Medulla oblongata (tissue), 1 donor: ENCODE results near the gene TBC1D9B.

Source experiments
- DNase-seq: peaks from one replicate; pipeline ENCODE4 v3.0.0-alpha.2; 2015; ENCODE audit errors: extremely low spot score

The TBC1D9B gene

DNA sequence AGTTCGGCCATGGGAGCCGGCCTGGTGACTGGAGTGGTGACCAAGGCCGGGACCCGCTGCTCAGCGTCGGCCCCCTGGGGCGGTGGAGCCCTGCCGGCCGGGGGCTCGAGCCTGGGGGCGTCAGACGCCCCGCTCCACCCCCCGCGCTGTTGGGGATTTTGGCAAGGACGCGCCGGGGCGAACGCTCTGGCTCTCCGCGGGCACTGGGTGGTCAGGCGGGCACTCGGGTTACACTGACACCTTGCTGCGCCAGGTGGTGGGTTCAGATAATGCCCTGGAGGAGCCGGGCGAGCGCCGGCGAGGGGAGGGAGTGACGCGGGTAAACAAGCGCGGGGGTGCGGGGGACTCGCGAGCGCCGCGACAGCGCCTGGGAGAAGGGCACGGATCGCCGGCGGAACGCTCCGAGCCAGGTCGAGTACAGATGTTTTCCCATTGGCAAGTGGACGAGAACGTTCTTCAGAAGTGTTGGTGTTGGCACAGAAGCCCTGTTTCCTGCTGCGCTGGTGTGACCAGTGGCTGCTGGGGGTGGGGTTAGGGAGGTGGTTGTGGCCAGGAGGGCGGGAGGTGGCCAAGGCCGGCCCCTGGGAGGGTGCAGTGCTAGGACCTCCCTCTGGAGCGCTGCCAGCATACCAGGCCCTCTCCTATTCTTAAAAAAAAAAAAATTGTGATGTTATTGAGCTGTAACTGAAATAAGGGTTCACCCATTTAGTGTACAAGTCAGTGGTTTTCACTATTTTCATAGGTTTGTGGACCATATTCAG, 86.2 kb downstream of the TBC1D9B start:
- DNase-seq, result peak; percentile 95

GRCh38 chr5:179820483-179821297, 87.0 kb downstream of the TBC1D9B start, which contains the start of gene SQSTM1:
SQSTM1 (plus strand) TSS chr5:179820905; CDS start chr5:179820937, 32 bp downstream.
- DNase-seq, result peak; percentile 91

DNA sequence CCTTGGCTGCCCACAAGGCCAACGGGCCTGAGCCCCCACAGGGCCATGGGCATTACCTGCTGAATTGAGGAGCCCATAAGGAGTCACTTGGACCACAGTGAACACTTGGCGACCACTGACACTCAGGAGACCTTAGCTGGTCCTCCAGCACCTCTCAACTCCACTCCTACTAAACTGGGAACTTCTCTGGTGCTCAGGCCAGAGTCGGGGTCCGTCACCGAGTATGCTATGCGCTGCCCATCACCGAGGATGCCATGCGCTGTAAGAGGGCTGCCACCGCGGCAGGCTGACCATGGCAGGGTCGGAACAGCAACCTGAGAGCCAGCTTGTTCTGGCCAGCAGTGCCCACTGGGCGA, 87.6 kb downstream of the TBC1D9B start:
- DNase-seq, result peak; percentile 32

- DNase-seq, result peak; percentile 75
Measured at GRCh38 chr5:179819296-179820126, 88.2 kb downstream of the TBC1D9B start.

DNA sequence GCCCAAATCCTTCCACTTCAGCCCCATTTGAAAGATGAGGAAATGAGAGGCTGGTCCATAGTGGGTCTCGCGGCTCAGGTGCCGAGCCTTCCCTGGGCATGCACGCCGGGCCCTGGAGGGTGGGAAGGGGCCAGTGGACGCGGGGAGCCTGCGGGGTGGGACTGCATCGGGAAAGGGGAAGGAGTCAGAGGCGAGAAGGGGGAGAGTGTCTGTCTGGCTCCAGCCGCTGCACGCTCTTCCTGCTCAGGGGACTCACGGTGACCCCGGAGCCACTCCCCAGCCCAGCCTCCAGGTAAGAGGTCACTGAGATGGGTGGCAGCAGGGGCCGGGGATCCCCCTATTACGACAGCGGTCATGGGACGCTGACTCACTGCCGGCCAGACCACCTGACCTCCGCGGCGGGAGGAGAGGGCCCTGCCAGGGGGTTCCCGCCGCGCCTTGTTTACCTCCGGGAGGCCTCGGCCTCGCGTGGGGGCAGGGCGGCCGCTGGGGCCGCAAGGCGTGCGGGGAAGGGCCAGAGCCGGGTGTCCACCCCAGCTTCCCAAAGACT, 88.9 kb downstream of the TBC1D9B start:
- peak; percentile 97 for DNase-seq

GRCh38 chr5:179817890-179818745, 89.6 kb downstream of the TBC1D9B start:
- no peak for DNase-seq

GRCh38 chr5:179817470-179817840, 90.2 kb downstream of the TBC1D9B start:
- DNase-seq, result no peak

- no peak for DNase-seq
Measured at GRCh38 chr5:179816796-179817469, 90.8 kb downstream of the TBC1D9B start.

- DNase-seq, result no peak
Measured at GRCh38 chr5:179816401-179816795, 91.3 kb downstream of the TBC1D9B start.

- DNase-seq, result no peak
Measured at GRCh38 chr5:179815491-179816249, 92.0 kb downstream of the TBC1D9B start.

DNA sequence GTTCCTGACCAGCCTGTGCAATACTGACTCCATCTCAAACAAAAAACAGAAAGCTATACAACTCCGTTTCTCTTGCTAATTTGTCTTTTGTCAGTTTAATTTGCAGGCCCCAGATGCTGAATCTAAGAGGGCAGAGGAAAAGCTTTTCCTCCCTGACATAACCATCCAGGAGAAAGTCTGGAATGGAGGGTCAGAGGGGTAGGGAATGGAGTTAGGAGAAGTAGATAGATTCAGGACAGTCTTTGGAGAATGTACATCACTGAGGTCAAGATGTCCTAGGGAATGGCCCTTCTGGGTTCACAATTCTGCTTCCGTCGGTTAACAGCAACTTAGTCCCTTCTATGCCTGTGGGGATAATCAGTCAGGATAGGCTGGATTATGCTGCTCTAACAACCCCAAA, 93.6 kb downstream of the TBC1D9B start:
- no peak for DNase-seq

- no peak for DNase-seq
Measured at GRCh38 chr5:179812997-179813607, 94.6 kb downstream of the TBC1D9B start.

DNA sequence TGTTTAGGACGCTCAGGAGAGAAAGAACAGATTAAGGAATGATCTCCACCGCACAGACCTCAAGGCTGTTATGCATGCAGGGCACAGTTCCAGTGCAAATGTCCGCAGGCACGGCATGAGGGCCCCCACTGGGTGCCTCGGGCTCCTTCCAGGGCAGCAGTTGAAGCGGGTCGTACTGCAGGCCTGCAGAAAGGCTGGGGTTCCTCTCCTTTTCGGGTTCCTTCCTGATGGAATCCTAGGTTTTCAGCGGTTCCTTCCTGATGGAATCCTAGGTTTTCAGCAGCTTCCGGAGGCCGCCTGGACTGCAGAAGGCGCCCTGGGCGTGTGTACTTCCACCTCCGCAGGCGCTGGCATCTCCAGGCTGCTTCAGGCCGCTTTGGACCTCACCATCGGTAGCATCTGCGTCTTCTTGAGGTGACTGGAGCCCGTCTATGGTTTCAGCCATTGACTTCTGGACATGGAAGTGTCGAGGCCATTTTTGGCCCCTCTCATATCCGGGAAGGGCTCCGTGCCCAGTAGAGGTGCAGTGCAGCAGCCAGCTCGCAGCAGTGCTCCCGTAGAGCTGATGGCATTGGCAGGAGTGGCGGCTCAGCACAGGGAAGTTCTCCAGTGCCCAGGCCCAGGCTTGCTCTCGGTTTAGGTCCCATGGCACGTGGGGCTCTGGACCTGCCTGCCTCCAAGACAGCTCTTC, 95.4 kb downstream of the TBC1D9B start:
- no peak for DNase-seq
